KMS-11 (cell line): ENCODE data around the gene PARL.

ENCODE experiments used
- H2AFZ ChIP-seq: fragments of 200-600 bp; sonication (generic); 2 replicates; pipeline ENCODE4 v1.6.1; 2016; ENCODE audit warnings: antibody characterized with exemption, mixed run types, low read depth
- H3K27ac ChIP-seq: fragments of 200-600 bp; sonication (generic); 2 replicates; pipeline ENCODE4 v1.6.1; 2016; ENCODE audit warnings: mild to moderate bottlenecking, mixed run types
- H3K27me3 ChIP-seq: fragments of 200-600 bp; sonication (generic); 2 replicates; pipeline ENCODE4 v1.6.1; 2017; ENCODE audit warnings: mild to moderate bottlenecking, low read depth, mixed run types, moderate library complexity; ENCODE audit not compliant: insufficient read depth
- H3K36me3 ChIP-seq: fragments of 200-600 bp; sonication (generic); 2 replicates; pipeline ENCODE4 v1.6.1; 2017; ENCODE audit warnings: mild to moderate bottlenecking, mixed run types; ENCODE audit not compliant: insufficient read depth
- H3K4me1 ChIP-seq: fragments of 200-600 bp; sonication (generic); 2 replicates; pipeline ENCODE4 v1.6.1; 2016; ENCODE audit warnings: mild to moderate bottlenecking, low read depth, mixed run types; ENCODE audit not compliant: poor library complexity, severe bottlenecking
- H3K4me2 ChIP-seq: fragments of 200-600 bp; sonication (generic); 2 replicates; pipeline ENCODE4 v1.7.0; 2016; ENCODE audit warnings: mild to moderate bottlenecking, mixed run types
- H3K4me3 ChIP-seq: fragments of 200-600 bp; sonication (generic); IDR thresholded peaks from 2 replicates; pipeline ENCODE4 v1.6.1; 2017; ENCODE audit warnings: low read depth, low read length, mixed read lengths; ENCODE audit not compliant: insufficient read depth
- H3K79me2 ChIP-seq: fragments of 200-600 bp; sonication (generic); 2 replicates; pipeline ENCODE4 v1.6.1; 2016; ENCODE audit warnings: low read depth, mixed run types; ENCODE audit not compliant: insufficient read depth
- H3K9ac ChIP-seq: fragments of 200-600 bp; sonication (generic); 2 replicates; pipeline ENCODE4 v1.6.1; 2016; ENCODE audit warnings: mild to moderate bottlenecking, mixed run types
- H4K20me1 ChIP-seq: fragments of 200-600 bp; sonication (generic); 2 replicates; pipeline ENCODE4 v1.6.1; 2016; ENCODE audit warnings: mild to moderate bottlenecking, mixed run types; ENCODE audit not compliant: insufficient read depth
- CTCF ChIP-seq: fragments of 200-600 bp; sonication (generic); conservative IDR thresholded peaks from 2 replicates; pipeline ENCODE4 v1.6.1; 2017; ENCODE audit warnings: low read depth, mild to moderate bottlenecking, antibody characterized with exemption, low read length, moderate library complexity, mixed read lengths

The PARL gene

GRCh38 chr3:183822631-183823030, 62.0 kb downstream of the PARL start:
- no peaks in the 10 kb centered on the region for H3K4me1 ChIP-seq
- H3K79me2 ChIP-seq = no peaks in the 10 kb centered on the region
- H4K20me1 ChIP-seq = no peaks in the 10 kb centered on the region
- H3K9ac ChIP-seq = no peak overlapping the region
- no peak overlapping the region for H3K27ac ChIP-seq
- no peak overlapping the region for H3K4me2 ChIP-seq
- no peak overlapping the region for H3K4me3 ChIP-seq
- no peaks in the 10 kb centered on the region for H3K36me3 ChIP-seq
- no peak for TF ChIP-seq CTCF
- H2AFZ ChIP-seq = no peak overlapping the region
- no peaks in the 10 kb centered on the region for H3K27me3 ChIP-seq

- no peak overlapping the region for H3K9ac ChIP-seq
- no peaks in the 10 kb centered on the region for H4K20me1 ChIP-seq
- H3K36me3 ChIP-seq = no peaks in the 10 kb centered on the region
- H3K27ac ChIP-seq = no peak overlapping the region
- H3K27me3 ChIP-seq = no peaks in the 10 kb centered on the region
- no peak overlapping the region for H2AFZ ChIP-seq
- H3K4me3 ChIP-seq = no peak overlapping the region
- no peak for TF ChIP-seq CTCF
- H3K4me2 ChIP-seq = no peak overlapping the region
- H3K79me2 ChIP-seq = no peaks in the 10 kb centered on the region
- no peaks in the 10 kb centered on the region for H3K4me1 ChIP-seq
Measured at GRCh38 chr3:183819831-183820230, 64.8 kb downstream of the PARL start.

- Histone ChIP-seq H4K20me1 (no peaks in the 10 kb centered on the region), H3K27me3 (no peaks in the 10 kb centered on the region), H3K79me2 (no peaks in the 10 kb centered on the region), H3K4me1 (no peaks in the 10 kb centered on the region), H3K27ac (no peak overlapping the region), H3K36me3 (no peaks in the 10 kb centered on the region; the same call in 1 of the 2 replicates), H3K4me3 (no peak overlapping the region), H2AFZ (no peak overlapping the region), H3K9ac (no peak overlapping the region), H3K4me2 (no peak overlapping the region)
- TF ChIP-seq CTCF = no peak
Measured at GRCh38 chr3:183818706-183819624, 65.7 kb downstream of the PARL start.

- no peaks in the 10 kb centered on the region for H3K27me3 ChIP-seq
- no peak overlapping the region for H3K4me3 ChIP-seq
- H4K20me1 ChIP-seq = no peaks in the 10 kb centered on the region
- H2AFZ ChIP-seq = no peak overlapping the region
- H3K79me2 ChIP-seq = no peaks in the 10 kb centered on the region
- no peaks in the 10 kb centered on the region; the same call in 1 of the 2 replicates for H3K36me3 ChIP-seq
- no peak overlapping the region for H3K9ac ChIP-seq
- H3K4me2 ChIP-seq = no peak overlapping the region
- TF ChIP-seq CTCF = no peak
- H3K27ac ChIP-seq = no peak overlapping the region
- no peaks in the 10 kb centered on the region for H3K4me1 ChIP-seq
Measured at GRCh38 chr3:183818041-183818620, 66.5 kb downstream of the PARL start.
